ENCODE measurements around the gene PFKL. TPM values are rescaled to one million over a fixed set of nuclear protein-coding genes. Genes with fewer than 3 reads are reported as not detected.
A peak's percentile ranks its signal among the peaks of the same experiment; 100 is the strongest.
"Not testable (repeated sequence)": the region's sequence is repeated elsewhere in the genome, so short reads cannot be mapped to it uniquely, and the experiment has no call there.

Gene PFKL
- total RNA-seq, 1 donor from 2014 or later = 139 TPM

DNA sequence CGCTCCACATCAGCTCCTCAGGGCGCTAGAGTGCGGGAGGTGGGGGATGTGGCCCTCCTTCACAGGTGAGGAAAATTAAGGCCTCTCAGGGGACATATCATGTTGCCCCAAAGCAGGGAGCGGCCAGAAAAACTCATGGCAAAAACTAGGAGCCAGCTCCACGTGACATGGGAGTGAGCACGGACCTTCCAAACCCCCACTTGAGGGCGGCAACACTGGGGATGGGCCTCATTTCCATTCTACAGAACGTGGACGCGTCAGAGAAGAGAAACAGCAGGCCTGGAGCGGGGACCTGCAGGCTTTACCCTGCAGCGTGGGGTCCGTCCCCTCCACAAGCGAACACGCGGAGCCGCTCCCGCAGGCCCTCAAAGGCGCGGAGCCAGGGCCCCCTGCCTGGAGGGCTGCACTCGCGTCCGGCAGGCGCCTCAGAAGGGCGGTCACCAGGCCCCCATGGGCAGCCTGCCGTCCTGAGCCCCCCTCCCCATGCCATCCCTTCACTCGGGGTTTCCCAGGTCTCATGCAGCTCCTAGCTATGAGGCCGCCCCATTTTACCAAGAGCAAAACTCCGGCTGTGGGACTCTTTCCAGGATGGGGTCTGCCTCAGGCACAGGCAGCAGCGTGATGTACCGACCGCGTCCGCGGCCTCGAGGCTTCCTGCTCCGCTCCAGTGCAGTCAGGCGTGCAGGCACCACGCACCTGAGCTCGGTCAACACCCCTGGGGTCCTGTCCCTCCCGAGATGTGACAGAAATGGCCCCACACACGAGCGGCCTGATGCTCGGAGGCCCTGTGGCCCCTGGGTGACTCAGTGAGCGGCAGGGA is 33.9 kb downstream of the PFKL start:
- H3K4me3 Mint-ChIP-seq = no peak overlapping the region
- H3K4me1 Mint-ChIP-seq (ENCODE audit: low read depth) = peaks cover 11% of the 10 kb centered on the region
- no peak overlapping the region for H3K27ac Mint-ChIP-seq
- no peaks in the 10 kb centered on the region for H3K27me3 Mint-ChIP-seq (ENCODE audit: insufficient read depth)
- DNase-seq (ENCODE audit: low spot score) = no peak
- no peaks in the 10 kb centered on the region for H3K9me3 Mint-ChIP-seq
- intact Hi-C loops (cut with micrococcal nuclease) = no loop called here
- no peaks in the 10 kb centered on the region for H3K36me3 Mint-ChIP-seq (ENCODE audit: low read depth)

DNA sequence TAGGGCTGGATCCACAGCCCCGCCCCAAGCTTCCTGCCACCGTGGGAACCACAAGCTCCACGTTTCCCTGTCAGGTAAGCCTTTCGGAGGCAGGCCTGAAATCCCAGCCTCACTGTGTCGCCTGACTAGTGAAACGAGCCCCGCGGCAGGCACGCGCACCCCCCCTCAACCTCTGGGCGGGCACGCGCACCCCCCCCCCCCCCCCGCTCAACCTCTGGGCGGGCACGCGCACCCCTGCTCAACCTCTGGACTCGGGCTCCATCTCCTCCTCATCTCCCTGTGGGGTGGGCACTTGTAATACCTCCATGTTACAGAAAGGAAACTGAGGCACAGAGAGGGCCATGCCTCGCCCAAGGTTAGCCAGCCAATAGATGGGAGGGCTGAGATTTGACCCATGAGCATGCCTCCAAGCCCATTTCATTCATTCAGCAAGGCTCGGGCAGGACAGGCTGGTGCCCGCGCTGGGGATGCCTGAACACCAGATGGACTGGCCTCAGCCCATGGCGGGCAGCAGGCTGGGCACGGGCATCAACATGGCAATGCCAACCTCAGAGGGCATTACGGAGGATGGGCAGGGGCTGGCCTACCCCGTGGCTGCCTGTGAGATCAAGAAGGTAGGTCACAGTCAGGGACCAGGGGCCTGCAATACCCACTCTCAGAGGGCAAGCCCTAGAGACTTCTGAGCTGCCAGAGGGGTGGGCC is 34.6 kb downstream of the PFKL start:
- intact Hi-C loops (cut with micrococcal nuclease) = no loop called here
- peaks cover 13% of the 10 kb centered on the region for H3K4me1 Mint-ChIP-seq (ENCODE audit: low read depth)
- no peak overlapping the region for H3K27ac Mint-ChIP-seq
- H3K9me3 Mint-ChIP-seq = no peaks in the 10 kb centered on the region
- no peak overlapping the region for H3K4me3 Mint-ChIP-seq
- H3K27me3 Mint-ChIP-seq (ENCODE audit: insufficient read depth) = no peaks in the 10 kb centered on the region
- no peak for DNase-seq (ENCODE audit: low spot score)
- no peaks in the 10 kb centered on the region for H3K36me3 Mint-ChIP-seq (ENCODE audit: low read depth)

DNA sequence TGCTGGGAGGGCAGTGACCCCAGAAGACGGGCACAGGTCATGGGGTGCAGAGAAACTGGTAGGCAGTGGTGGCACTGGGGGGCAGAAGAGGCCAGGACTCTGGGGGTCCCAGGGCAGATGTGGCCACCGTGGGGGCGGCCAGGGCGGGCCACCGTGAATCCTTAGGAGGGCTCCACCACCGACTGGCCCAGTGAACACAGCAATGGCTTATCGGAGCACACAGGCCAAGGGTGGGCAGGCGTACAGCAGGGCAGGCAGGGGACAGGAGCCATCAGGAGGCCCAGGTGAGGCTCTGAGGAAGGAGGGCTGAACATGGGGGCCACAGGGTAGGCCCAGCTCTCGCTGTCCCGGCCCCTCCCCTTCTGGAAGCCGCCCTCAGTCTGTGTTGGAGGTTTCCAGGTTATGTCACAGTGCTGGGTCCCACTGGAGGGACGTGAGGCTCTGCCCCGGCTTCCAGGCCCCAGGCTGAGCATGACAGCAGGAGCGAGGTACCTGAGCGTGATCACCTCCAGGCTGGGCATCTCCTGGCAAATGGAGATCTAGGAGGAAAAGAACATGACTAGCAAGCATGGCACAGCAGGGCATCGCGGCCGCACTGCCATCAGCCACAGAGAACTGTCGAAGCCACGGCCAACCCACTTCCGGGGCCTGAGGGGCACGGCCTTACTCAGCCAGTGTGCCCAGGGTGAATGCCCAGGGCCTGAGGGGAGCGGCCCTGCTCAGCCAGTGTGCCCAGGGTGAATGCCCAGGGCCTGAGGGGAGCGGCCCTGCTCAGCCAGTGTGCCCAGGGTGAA is 35.6 kb downstream of the PFKL start:
- Mint-ChIP-seq H3K9me3 (no peaks in the 10 kb centered on the region), H3K27ac (no peak overlapping the region), H3K4me1 (ENCODE audit: low read depth) (peaks cover 23% of the 10 kb centered on the region), H3K27me3 (ENCODE audit: insufficient read depth) (no peaks in the 10 kb centered on the region), H3K36me3 (ENCODE audit: low read depth) (no peaks in the 10 kb centered on the region), H3K4me3 (no peak overlapping the region)
- DNase-seq (ENCODE audit: low spot score) = no peak
- intact Hi-C loops (cut with micrococcal nuclease) = no loop called here

DNA sequence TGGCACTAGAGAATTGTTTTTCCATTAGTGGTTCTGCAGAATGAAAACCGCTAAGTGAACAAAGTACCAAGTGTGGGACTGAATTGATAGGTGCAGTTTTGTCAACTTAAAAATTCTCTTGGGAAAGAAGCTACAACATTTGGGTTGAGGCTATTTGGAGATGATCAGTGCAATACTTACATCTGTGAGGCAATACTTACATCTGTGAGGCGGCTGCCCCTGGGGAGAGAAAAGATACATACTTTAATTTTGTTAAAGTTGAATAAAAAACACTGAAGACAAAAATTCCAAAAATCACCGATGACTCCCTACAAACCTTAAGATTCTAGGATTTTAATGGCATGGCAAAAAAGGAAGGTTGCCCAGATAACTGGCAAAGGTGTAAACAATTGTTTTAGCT is 37.6 kb downstream of the PFKL start:
- no peak for DNase-seq (ENCODE audit: low spot score)
- H3K4me3 Mint-ChIP-seq = peak overlapping the region; percentile 67
- peaks cover 25% of the 10 kb centered on the region for H3K4me1 Mint-ChIP-seq (ENCODE audit: low read depth)
- H3K36me3 Mint-ChIP-seq (ENCODE audit: low read depth) = no peaks in the 10 kb centered on the region
- intact Hi-C loops (cut with micrococcal nuclease) = no loop called here
- H3K27ac Mint-ChIP-seq = peak overlapping the region; percentile 82
- H3K9me3 Mint-ChIP-seq = no peaks in the 10 kb centered on the region
- H3K27me3 Mint-ChIP-seq (ENCODE audit: insufficient read depth) = no peaks in the 10 kb centered on the region

DNA sequence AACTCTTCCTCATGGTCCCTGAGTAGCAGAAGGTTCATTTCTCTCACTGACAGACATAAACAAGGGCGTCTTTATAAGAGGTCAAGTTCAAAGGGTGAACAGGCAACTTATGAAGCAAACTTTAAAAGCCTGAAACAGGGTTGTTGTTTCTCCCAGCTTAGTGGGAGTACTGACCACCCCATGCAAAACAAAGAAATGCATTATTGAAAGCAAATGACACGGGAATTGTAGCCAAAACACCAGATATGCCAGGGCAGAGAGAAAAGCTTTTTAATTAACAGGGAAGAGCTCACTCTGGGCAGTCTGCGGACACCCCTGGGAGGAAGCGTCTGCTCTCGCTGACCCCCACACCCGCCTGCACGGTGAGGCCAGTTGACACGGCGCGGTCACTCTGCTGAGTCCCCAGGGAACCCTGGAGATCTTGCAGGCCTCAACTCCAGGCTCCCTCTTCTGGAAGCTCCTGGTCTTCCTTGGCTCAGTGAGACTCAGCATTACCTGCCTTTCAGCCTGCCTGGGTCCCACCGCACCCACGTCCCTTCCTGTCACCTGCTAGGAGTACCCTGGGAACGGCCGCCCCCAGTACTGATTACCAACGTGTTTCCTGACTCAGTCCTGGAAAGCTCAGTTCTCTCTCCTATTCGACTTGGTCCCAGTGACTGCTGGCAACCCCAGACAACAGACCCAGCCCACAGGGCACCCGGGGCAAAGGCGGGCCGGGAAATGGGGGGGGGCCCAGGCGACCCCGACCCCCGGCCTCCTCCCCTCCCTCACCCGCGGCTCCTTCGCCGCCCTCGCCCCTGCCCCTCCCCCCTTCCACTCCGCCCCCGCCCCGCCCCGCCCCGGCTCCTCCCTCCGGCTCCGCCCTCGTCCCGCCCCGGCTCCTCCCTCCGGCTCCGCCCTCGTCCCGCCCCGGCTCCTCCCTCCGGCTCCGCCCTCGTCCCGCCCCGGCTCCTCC is 38.4 kb downstream of the PFKL start:
- no peaks in the 10 kb centered on the region for H3K9me3 Mint-ChIP-seq
- intact Hi-C loops (cut with micrococcal nuclease) = loop anchor here (2.0 kb wide), 1 partner anchor 1305 kb away; the partner anchor contains the start of gene PCBP3
- H3K36me3 Mint-ChIP-seq (ENCODE audit: low read depth) = no peaks in the 10 kb centered on the region
- H3K4me1 Mint-ChIP-seq (ENCODE audit: low read depth) = peaks cover 25% of the 10 kb centered on the region
- peak; percentile 14 for DNase-seq (ENCODE audit: low spot score)
- H3K27me3 Mint-ChIP-seq (ENCODE audit: insufficient read depth) = no peaks in the 10 kb centered on the region
- peak overlapping the region; percentile 67 for H3K4me3 Mint-ChIP-seq
- H3K27ac Mint-ChIP-seq = peak overlapping the region; percentile 82

DNA sequence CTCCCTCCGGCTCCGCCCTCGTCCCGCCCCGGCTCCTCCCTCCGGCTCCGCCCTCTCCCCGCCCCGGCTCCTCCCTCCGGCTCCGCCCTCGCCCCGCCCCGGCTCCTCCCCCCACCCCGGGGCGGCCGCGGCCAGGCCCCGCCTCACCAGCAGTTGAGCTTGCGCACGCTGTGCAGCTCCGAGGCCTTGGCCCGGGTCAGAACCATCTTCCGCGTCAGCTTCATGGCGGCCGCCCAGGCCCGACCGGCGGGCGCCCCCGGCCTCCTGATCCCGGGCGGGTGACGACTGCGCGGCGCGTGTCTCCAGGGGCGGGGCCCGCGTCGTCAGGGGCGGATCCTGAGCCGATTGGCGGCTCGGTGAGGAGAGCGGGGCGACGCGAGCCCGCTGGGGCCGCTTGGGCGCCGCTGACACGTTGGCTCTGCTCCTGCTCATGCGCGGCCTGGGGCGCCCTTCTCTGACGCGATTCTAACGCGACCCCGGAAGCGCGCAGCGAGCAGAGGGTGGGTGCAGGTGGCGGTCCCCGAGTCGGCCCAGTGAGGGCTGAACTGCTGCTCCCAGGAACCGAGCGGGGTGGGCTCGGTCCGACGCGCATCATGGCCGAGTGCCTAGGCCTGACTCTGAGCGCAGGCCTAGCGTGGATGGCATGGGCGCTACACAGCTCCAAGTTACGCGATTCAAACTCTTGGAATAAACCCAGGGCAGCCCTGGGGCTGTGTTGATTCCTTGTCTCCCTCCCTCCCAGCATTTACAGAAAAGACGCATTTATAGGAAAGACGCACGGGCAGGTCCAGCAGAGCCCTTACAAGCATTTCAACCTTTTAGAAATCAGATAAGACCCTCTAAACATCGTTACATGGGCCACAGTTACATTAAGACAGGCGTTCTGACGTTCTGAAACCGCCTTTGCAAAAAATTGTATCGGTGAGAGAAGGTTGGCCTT is 39.4 kb downstream of the PFKL start, which contains the start of gene CFAP410:
Gene CFAP410, minus strand, starts transcription at position 420 of the 940 bp plus-strand sequence. Its CDS starts 196 bp downstream, at position 224.
- Mint-ChIP-seq H3K36me3 (ENCODE audit: low read depth) (no peaks in the 10 kb centered on the region), H3K4me3 (peak within 1 kb of the TSS; percentile 94), H3K27me3 (ENCODE audit: insufficient read depth) (no peaks in the 10 kb centered on the region), H3K9me3 (no peaks in the 10 kb centered on the region), H3K4me1 (ENCODE audit: low read depth) (peaks cover 25% of the 10 kb centered on the region), H3K27ac (peak within 1 kb of the TSS; percentile 94)
- intact Hi-C loops (cut with micrococcal nuclease) = loop anchor here (2.0 kb wide), 1 partner anchor 1304 kb away; the partner anchor contains the start of gene PCBP3
- DNase-seq (ENCODE audit: low spot score) = peak; percentile 94

DNA sequence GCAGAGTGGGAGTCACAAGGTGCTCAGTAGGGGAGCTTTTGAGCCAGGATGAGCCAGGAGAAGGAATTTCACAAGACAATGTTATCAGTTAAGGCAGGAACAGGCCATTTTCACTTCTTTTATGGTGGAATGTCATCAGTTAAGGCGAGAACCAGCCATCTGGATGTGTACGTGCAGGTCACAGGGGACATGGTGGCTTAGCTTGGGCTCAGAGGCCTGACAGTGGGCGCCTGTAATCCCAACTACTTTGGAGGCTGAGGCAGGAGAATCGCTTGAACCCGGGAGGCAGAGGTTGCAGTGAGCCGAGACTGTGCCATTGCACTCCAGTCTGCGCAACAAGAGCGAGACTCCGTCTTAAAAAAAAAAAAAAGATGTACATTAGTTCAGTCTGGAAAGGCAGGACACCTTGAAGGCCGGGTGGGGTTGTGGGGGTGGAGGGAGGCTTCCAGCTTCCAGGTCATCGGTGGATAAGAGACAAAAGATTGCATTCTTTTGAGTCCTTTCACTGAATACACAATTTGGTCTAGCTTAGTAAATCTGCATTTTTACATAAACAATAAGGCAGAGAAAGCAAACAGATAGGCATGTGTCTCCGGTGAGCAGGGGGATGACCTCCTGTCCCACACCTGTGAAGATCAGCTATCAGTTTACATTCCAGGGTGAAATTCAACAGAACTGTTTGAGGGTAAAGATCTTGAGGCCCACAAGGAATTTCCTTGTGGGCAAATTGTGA is 42.0 kb downstream of the PFKL start:
- H3K4me1 Mint-ChIP-seq (ENCODE audit: low read depth) = peaks cover 25% of the 10 kb centered on the region
- not testable (repeated sequence) for H3K27me3 Mint-ChIP-seq (ENCODE audit: insufficient read depth); DNase-seq (ENCODE audit: low spot score); H3K4me3 Mint-ChIP-seq; H3K27ac Mint-ChIP-seq; H3K36me3 Mint-ChIP-seq (ENCODE audit: low read depth); H3K9me3 Mint-ChIP-seq
- intact Hi-C loops (cut with micrococcal nuclease) = loop anchor here (10.0 kb wide), 1 partner anchor 113 kb away; the partner anchor contains the start of gene LRRC3

DNA sequence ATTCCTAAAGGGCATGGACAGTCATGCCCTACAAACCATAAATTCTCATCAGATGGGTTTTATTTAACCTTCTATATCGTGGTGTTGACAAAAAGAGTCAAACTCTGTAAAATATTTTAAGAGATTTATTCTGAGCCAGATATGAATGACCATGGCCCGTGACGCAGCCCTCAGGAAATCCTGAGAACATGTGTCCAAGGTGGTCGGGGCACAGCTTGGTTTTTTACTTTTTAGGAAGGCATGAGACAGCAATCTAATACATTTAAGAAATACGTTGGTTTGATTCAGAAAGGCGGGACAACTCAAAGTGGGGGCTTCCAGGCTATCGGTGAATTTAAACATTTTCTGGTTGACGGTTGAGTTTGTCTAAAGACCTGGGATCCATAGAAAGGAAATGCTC is 43.1 kb downstream of the PFKL start:
- H3K27me3 Mint-ChIP-seq (ENCODE audit: insufficient read depth); H3K4me3 Mint-ChIP-seq; DNase-seq (ENCODE audit: low spot score); H3K9me3 Mint-ChIP-seq; H3K27ac Mint-ChIP-seq; H3K36me3 Mint-ChIP-seq (ENCODE audit: low read depth): not testable (repeated sequence)
- H3K4me1 Mint-ChIP-seq (ENCODE audit: low read depth) = peaks cover 18% of the 10 kb centered on the region
- intact Hi-C loops (cut with micrococcal nuclease) = loop anchor here (10.0 kb wide), 1 partner anchor 112 kb away; the partner anchor contains the start of gene LRRC3

DNA sequence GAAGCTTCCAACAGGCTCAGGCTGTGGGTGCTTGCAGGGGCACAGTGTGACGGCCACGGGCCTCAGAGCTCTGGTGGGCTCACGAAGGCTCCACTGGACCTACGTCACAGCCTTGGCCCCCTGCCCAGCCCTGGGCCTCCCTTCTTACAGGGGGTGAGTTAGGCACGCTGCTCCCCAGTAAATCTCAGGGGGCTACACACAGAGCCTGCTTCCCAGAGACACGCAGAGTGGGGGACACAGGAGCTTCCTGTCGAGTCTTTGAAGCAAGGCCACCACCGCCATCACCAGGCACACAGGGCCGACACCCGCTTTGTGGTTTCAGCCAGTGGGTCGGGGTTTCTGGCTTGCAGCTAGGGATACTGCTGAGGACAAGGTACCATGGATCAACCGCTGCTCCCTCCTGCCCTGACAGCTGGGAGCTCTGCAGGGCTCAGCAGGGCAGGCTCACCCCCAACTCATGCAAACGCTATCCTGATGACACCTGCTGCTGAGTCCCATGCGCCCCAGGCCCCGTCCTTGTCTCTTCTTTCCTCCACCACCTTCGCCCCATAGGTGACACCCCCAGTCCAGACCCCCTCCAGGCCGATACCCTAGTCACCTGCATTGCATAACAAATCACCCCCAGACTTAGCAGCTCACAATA is 44.8 kb downstream of the PFKL start:
- no peak overlapping the region for H3K4me3 Mint-ChIP-seq
- intact Hi-C loops (cut with micrococcal nuclease) = loop anchor here (10.0 kb wide), 1 partner anchor 110 kb away; the partner anchor contains the start of gene LRRC3

DNA sequence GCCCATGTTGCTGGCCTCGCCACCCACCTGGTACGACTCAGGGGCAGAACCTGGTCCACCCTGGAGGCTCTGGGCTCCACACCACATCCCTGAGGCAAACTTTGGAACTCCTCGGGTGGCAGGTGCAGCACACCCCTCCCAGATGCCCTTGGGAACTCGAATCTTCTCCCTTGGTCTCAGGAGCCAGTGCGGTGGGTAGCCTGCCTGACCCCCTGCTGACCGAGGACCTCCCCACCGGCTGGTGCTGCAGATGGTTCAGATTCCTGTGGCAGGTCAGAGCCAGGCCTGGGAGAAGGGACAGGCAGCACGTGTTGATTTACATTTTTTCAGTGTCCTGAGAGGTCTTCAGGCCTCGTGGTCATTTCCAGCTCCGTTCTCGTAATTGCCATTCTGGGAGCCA is 45.6 kb downstream of the PFKL start:
- Mint-ChIP-seq H3K27ac (no peak overlapping the region), H3K9me3 (no peaks in the 10 kb centered on the region), H3K4me3 (no peak overlapping the region), H3K4me1 (ENCODE audit: low read depth) (peaks cover 2% of the 10 kb centered on the region), H3K27me3 (ENCODE audit: insufficient read depth) (peaks cover 15% of the 10 kb centered on the region), H3K36me3 (ENCODE audit: low read depth) (no peaks in the 10 kb centered on the region)
- DNase-seq (ENCODE audit: low spot score) = no peak
- intact Hi-C loops (cut with micrococcal nuclease) = loop anchor here (10.0 kb wide), 1 partner anchor 109 kb away; the partner anchor contains the start of gene LRRC3

More for the DNA sequence above, 44.8 kb downstream of the PFKL start:
- peaks cover 15% of the 10 kb centered on the region for H3K27me3 Mint-ChIP-seq (ENCODE audit: insufficient read depth)
- no peaks in the 10 kb centered on the region for H3K36me3 Mint-ChIP-seq (ENCODE audit: low read depth)
- no peak for DNase-seq (ENCODE audit: low spot score)
- no peak overlapping the region for H3K27ac Mint-ChIP-seq
- H3K4me1 Mint-ChIP-seq (ENCODE audit: low read depth) = peaks cover 11% of the 10 kb centered on the region
- no peaks in the 10 kb centered on the region for H3K9me3 Mint-ChIP-seq
